ENCODE measurements around the gene PDGFRB.

Gene PDGFRB

DNA sequence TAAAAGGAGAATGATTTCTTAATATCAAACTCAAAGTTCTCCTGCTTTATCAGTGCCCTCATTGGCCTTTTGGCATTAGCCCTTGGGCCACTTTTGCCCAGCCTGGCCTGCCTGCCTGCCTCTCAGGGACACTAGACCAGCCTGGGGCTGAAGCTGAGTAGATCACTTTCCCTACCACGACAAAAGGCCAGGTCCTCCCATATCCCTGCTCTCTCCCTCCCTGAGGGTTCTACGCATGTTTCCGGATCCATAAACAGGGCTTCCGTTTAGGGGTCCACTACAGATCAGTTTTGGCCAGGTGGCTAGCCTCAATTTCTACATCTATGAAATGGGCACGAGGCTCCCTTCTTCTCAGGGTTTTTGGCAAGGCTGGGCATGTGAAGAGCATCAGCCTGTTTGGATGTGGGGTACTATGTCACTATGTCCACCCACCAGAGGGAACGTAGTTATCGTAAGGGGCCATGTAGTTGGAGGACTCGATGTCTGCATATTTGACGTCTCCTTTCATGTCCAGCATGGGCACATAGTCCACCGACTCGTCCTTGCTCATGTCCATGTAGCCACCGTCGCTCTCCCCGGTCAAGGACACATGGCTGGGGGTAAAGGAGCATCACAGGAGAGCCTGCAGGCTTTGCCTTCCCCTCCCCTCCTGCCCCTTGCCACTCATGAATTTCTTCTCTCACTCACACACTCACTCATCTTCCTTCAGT is 34.0 kb downstream of the PDGFRB start:
- H3K36me3 ChIP-seq (ENCODE audit: insufficient read depth, low read length): peaks cover 11% of the 10 kb centered on the region; the same call in 1 of the 2 replicates
- no peaks in the 10 kb centered on the region for H3K4me1 ChIP-seq (ENCODE audit: control insufficient read depth, insufficient read depth, low read length, unreplicated experiment)
- no peaks in the 10 kb centered on the region for H3K27me3 ChIP-seq (ENCODE audit: insufficient read depth, low read length)
- H3K4me3 ChIP-seq (ENCODE audit: low read depth, low read length): no peak overlapping the region
- no peaks in the 10 kb centered on the region for H3K79me2 ChIP-seq (ENCODE audit: control insufficient read depth, insufficient read depth, low read length, unreplicated experiment)
- no peak overlapping the region for H3K27ac ChIP-seq (ENCODE audit: low read depth, low read length)
- no peak overlapping the region for H2AFZ ChIP-seq (ENCODE audit: low read length, unreplicated experiment)

DNA sequence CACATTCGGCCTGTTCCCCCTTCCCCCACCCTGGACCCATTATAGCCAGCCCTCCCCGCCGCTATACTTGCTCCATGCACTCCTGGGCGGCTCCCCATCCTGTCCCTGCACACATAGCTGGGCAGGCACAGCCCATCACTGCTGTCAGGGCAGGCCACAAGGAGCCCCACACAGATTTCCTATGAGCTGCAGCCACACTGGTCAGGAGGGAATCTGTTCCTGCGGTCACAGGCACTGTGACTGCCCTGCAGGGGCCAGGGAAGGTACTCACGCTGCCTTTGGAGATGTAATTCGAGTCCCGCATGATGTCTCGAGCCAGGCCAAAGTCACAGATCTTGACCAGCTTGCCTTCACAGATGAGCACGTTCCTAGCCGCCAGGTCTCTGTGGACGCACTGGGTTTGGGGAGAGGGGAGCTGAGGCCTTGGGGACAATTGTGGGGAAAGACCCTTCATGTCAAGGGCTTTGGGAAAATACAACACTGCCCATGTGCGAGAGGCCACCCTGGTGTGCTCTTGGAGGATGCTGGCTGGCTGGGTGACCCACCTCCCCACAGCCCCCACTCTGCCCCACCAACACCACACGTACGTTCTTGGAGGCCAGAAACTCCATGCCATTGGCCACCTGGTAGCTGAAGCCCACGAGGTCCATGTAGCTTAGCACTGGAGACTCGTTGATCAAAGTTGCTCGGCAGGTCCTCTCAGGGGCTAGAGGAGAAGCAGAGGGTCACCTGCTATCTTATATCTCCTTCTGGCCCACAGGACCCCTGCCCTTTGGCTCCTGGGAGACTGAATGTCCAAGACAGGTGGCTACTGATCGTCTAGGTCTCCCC is 34.8 kb downstream of the PDGFRB start:
- H3K27me3 ChIP-seq (ENCODE audit: insufficient read depth, low read length): no peaks in the 10 kb centered on the region
- H3K4me3 ChIP-seq (ENCODE audit: low read depth, low read length): no peak overlapping the region
- H3K27ac ChIP-seq (ENCODE audit: low read depth, low read length): no peak overlapping the region
- no peaks in the 10 kb centered on the region for H3K79me2 ChIP-seq (ENCODE audit: control insufficient read depth, insufficient read depth, low read length, unreplicated experiment)
- 0 out of 2 replicates have a peak, but pooled peaks cover 11% of the 10 kb centered on the region for H3K36me3 ChIP-seq (ENCODE audit: insufficient read depth, low read length)
- H2AFZ ChIP-seq (ENCODE audit: low read length, unreplicated experiment): no peak overlapping the region
- no peaks in the 10 kb centered on the region for H3K4me1 ChIP-seq (ENCODE audit: control insufficient read depth, insufficient read depth, low read length, unreplicated experiment)

DNA sequence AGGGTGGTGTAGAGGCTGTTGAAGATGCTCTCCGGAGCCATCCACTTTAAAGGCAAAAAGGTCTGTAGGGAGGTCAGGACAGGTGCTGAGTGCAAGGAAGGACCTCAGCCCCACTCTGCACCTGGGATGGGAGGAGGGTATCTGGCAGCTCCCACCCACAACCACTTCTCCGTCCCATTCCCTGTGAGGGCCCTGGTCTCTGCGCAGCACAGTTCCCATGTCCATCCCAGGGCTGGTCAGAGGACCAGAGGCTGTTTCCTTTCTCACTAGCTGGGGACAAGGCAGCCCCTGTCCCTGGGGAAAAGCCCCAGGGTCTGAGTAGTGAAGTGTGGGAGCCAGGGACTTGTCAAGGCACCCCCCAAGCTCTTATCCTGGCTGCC is 35.6 kb downstream of the PDGFRB start:
- H2AFZ ChIP-seq (ENCODE audit: low read length, unreplicated experiment): no peak overlapping the region
- H3K4me3 ChIP-seq (ENCODE audit: low read depth, low read length): no peak overlapping the region
- no peak overlapping the region for H3K27ac ChIP-seq (ENCODE audit: low read depth, low read length)
- no peaks in the 10 kb centered on the region for H3K4me1 ChIP-seq (ENCODE audit: control insufficient read depth, insufficient read depth, low read length, unreplicated experiment)
- H3K79me2 ChIP-seq (ENCODE audit: control insufficient read depth, insufficient read depth, low read length, unreplicated experiment): no peaks in the 10 kb centered on the region
- 0 out of 2 replicates have a peak, but pooled peaks cover 11% of the 10 kb centered on the region for H3K36me3 ChIP-seq (ENCODE audit: insufficient read depth, low read length)
- H3K27me3 ChIP-seq (ENCODE audit: insufficient read depth, low read length): no peaks in the 10 kb centered on the region

DNA sequence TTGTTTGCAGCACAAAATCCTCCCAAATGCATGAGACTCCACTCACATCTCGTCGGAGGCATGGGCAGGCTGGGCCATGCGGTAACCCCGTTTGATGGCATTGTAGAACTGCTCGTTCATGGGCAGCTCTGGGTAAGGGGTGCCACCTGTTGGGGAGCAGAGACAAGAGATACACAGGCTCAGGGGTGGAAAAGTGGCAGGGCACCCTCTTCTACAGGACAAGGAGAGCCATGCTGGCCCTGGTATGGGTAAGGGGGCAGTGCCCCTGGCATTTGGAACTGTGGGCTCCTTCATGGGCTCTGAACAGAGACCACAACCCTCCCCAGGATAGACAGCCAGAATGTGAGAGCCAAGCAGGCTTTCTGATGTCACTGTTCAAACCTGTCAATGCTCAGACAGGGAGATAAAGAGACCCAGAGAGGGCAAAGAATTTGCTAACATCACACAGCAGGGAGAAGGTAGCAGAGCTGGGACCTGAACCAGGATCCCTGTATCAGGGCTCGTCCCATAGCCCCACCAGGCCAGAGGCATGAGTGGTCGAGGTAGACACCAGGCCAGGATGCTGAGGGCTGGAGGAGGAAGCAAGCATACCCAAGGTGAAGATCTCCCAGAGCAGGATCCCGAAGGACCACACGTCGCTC is 36.1 kb downstream of the PDGFRB start:
- H3K4me3 ChIP-seq (ENCODE audit: low read depth, low read length): no peak overlapping the region
- no peak overlapping the region for H2AFZ ChIP-seq (ENCODE audit: low read length, unreplicated experiment)
- no peaks in the 10 kb centered on the region for H3K27me3 ChIP-seq (ENCODE audit: insufficient read depth, low read length)
- H3K27ac ChIP-seq (ENCODE audit: low read depth, low read length): no peak overlapping the region
- H3K4me1 ChIP-seq (ENCODE audit: control insufficient read depth, insufficient read depth, low read length, unreplicated experiment): no peaks in the 10 kb centered on the region
- H3K36me3 ChIP-seq (ENCODE audit: insufficient read depth, low read length): 0 out of 2 replicates have a peak, but pooled peaks cover 11% of the 10 kb centered on the region
- H3K79me2 ChIP-seq (ENCODE audit: control insufficient read depth, insufficient read depth, low read length, unreplicated experiment): no peaks in the 10 kb centered on the region

DNA sequence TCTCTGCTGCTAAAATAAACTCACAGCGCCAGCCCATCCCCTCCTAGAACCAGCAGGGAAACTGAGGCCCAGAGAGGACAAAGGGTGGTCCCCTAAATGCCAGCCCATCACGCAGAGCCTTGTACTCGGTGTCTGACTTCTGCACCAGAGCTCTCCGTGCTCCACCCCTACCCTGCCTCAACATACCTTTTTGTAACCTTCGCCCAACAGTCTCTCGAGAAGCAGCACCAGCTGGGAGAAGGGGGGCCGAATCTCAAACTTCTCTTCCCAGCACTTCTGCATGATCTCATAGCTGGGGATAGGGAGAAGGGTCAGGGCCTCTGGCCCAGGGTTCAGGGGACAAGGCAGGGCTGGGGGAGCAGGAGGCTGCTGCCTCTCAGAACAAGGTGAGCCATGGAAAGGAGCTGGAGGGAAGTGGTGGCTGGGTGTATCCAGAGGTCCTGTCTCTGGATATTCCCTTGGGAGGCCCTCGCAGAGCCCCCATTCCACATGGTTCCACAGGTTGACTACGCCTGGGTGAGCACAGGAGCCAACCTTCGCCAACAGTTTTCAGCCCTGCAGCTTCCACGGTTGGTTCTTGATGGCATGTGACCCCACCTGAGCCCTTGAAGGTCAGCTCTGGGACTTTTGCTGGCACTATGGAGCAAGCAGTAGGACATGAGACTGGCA is 37.0 kb downstream of the PDGFRB start:
- Histone ChIP-seq H3K4me1 (ENCODE audit: control insufficient read depth, insufficient read depth, low read length, unreplicated experiment) (no peaks in the 10 kb centered on the region), H3K27me3 (ENCODE audit: insufficient read depth, low read length) (no peaks in the 10 kb centered on the region), H3K79me2 (ENCODE audit: control insufficient read depth, insufficient read depth, low read length, unreplicated experiment) (no peaks in the 10 kb centered on the region), H2AFZ (ENCODE audit: low read length, unreplicated experiment) (no peak overlapping the region), H3K4me3 (ENCODE audit: low read depth, low read length) (no peak overlapping the region), H3K27ac (ENCODE audit: low read depth, low read length) (no peak overlapping the region), H3K36me3 (ENCODE audit: insufficient read depth, low read length) (0 out of 2 replicates have a peak, but pooled peaks cover 4% of the 10 kb centered on the region)

DNA sequence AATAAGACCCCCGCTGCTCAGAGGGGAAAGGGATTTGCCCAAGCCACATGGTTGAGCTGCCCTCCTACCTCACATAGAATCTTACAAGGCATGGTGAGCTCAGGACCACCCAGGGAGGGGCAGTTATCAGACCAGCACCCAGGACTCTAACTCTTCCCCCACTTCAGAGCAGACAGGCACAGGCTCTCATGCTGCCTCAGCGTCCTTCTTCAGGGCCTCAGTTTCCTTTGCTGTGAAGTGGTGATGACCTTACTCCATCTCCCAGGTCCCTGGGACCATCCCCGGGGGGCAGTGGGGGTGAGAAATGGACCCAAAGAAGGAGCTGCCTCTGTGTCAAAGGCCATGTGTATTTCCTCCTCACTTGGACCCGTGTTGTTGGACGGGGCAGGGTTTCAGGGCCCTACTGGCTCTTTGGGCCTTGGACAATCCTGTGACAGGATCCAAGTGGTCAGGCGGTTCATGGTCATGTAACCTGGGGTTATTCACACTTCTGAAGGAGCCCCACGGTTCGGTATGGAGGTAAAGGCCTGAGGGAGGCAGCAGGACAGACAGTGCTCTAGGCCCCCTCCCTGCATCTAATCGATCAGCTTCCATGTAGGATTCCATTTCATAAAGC is 37.6 kb downstream of the PDGFRB start:
- Histone ChIP-seq H3K27me3 (ENCODE audit: insufficient read depth, low read length) (no peaks in the 10 kb centered on the region), H3K36me3 (ENCODE audit: insufficient read depth, low read length) (no peaks in the 10 kb centered on the region), H2AFZ (ENCODE audit: low read length, unreplicated experiment) (no peak overlapping the region), H3K4me1 (ENCODE audit: control insufficient read depth, insufficient read depth, low read length, unreplicated experiment) (peaks cover 6% of the 10 kb centered on the region), H3K79me2 (ENCODE audit: control insufficient read depth, insufficient read depth, low read length, unreplicated experiment) (no peaks in the 10 kb centered on the region), H3K4me3 (ENCODE audit: low read depth, low read length) (no peak overlapping the region), H3K27ac (ENCODE audit: low read depth, low read length) (no peak overlapping the region)

DNA sequence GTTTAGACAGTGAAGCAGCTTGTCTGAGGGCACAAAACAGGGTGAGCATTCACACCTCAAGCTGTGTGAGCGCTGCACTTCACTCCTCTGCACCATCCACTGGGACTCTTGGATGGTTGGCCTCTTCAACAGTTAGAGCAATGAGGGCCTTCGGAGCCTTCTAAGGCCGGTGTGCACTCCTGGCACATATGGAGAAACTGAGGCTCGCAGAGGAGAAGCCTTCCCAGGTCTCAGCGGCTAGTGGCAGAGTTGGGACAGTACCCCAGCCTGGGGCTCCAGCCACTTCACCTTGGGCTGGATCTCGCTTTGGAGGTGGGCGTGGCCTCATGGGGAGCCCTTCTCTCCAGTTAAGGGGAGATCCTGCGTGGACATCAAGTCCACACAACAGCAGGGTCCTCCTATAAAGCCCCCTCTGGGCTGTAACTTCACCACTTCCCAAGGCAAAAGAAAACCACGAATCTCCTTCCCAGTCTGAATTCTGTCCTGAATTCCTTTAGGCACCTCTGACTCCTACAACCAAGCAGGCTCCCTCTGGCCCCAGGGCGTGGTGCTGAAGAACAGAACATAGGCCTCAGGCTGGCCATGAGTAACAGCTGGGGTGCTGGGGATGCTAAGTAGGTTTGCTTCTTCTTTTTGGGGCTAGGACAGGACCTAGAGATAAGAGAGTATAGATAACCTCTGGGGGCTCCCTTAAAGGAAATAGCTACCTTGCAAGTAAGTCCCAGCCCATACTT is 38.8 kb downstream of the PDGFRB start:
- H3K4me1 ChIP-seq (ENCODE audit: control insufficient read depth, insufficient read depth, low read length, unreplicated experiment): peaks cover 17% of the 10 kb centered on the region

DNA sequence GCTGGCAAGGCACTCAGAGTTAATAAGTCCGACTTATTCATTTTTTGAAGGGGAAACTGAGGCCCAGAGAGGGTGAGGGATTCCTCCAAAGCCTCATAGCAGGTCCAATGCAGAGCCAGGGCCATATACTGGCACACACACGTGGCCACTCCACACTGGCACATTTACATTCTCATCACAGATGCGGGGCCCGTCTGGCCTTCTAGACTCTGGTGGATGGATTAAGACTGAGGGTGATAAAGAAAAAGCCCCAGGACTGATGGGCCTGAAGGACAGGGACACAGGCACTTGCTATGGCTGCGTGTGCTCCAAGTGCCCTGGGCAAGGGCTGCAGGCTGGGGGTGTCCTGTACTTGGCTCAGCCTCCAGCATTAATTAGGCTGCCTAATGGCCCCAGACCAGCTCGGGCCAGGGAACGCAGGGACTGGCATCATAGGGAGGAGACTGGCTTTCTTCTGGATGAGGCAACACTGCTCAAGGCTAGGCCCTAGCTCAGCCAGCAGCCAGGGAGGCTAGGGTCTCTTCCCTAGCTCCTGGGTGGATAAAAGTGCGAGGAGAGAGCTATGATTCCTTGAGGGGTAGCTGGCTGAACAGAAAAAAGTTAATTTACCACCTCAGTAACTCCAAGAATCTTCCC is 40.8 kb downstream of the PDGFRB start:
- Histone ChIP-seq H2AFZ (ENCODE audit: low read length, unreplicated experiment) (no peak overlapping the region), H3K27me3 (ENCODE audit: insufficient read depth, low read length) (no peaks in the 10 kb centered on the region), H3K27ac (ENCODE audit: low read depth, low read length) (no peak overlapping the region), H3K36me3 (ENCODE audit: insufficient read depth, low read length) (no peaks in the 10 kb centered on the region), H3K4me3 (ENCODE audit: low read depth, low read length) (no peak overlapping the region), H3K79me2 (ENCODE audit: control insufficient read depth, insufficient read depth, low read length, unreplicated experiment) (no peaks in the 10 kb centered on the region), H3K4me1 (ENCODE audit: control insufficient read depth, insufficient read depth, low read length, unreplicated experiment) (peaks cover 17% of the 10 kb centered on the region)

More for the DNA sequence above, 38.8 kb downstream of the PDGFRB start:
- H3K27ac ChIP-seq (ENCODE audit: low read depth, low read length): no peak overlapping the region
- no peaks in the 10 kb centered on the region for H3K27me3 ChIP-seq (ENCODE audit: insufficient read depth, low read length)
- no peaks in the 10 kb centered on the region for H3K36me3 ChIP-seq (ENCODE audit: insufficient read depth, low read length)
- H3K79me2 ChIP-seq (ENCODE audit: control insufficient read depth, insufficient read depth, low read length, unreplicated experiment): no peaks in the 10 kb centered on the region
- no peak overlapping the region for H3K4me3 ChIP-seq (ENCODE audit: low read depth, low read length)
- no peak overlapping the region for H2AFZ ChIP-seq (ENCODE audit: low read length, unreplicated experiment)

DNA sequence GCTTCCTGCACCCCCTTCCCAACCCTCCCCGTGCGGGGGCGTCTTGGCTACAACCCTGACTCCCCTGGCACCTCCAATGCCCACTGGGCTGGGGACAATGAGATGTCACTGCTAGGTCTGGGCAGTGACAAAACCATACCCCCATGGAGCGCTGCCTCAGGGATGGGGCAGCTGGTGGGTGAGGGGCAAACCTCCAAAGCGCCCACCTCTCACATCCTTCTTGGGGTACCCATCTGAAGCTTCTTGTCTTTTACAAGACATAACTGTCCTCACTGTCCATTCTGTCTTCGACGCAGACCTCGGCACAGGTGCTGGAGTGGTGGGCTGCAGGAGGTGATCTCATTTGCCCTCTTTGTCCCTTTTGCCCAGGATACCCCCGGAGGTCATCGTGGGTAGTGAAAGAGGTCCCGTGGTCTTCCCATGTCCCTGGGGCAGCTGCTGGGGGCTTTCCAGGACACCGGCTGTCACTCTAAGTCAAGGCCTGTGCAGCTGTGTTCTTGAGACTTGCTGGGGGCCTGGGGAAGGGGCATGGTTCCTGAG is 41.5 kb downstream of the PDGFRB start:
- Histone ChIP-seq H3K27ac (ENCODE audit: low read depth, low read length) (no peak overlapping the region), H3K36me3 (ENCODE audit: insufficient read depth, low read length) (no peaks in the 10 kb centered on the region), H3K4me1 (ENCODE audit: control insufficient read depth, insufficient read depth, low read length, unreplicated experiment) (peaks cover 17% of the 10 kb centered on the region), H3K79me2 (ENCODE audit: control insufficient read depth, insufficient read depth, low read length, unreplicated experiment) (no peaks in the 10 kb centered on the region), H2AFZ (ENCODE audit: low read length, unreplicated experiment) (no peak overlapping the region), H3K27me3 (ENCODE audit: insufficient read depth, low read length) (no peaks in the 10 kb centered on the region), H3K4me3 (ENCODE audit: low read depth, low read length) (no peak overlapping the region)

Measured in ACC112 (cell line).